ENCODE data around the gene CHMP4B.

Gene CHMP4B

DNA sequence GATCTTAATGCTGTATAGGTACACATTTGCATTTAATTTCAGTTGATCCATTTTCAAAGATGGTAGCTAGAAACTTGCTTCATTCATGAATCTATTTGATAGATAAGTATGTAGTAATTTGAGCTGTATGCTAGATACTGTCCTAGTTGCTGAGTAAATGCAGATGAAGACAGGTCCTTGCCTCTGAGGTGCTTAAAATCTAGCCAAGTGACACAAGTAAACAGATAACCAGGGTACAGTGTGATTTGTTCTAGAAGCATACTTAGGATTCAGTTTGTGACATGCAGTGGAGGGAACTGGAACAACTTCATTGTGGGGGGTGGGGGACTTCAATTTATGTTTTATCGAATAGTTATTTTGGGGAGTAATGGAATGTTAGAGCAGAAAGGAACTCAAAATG lies 9.2 kb downstream of the CHMP4B start:
- no peak for DNase-seq (ENCODE audit: low spot score)
- TF ChIP-seq, protein P1, sequence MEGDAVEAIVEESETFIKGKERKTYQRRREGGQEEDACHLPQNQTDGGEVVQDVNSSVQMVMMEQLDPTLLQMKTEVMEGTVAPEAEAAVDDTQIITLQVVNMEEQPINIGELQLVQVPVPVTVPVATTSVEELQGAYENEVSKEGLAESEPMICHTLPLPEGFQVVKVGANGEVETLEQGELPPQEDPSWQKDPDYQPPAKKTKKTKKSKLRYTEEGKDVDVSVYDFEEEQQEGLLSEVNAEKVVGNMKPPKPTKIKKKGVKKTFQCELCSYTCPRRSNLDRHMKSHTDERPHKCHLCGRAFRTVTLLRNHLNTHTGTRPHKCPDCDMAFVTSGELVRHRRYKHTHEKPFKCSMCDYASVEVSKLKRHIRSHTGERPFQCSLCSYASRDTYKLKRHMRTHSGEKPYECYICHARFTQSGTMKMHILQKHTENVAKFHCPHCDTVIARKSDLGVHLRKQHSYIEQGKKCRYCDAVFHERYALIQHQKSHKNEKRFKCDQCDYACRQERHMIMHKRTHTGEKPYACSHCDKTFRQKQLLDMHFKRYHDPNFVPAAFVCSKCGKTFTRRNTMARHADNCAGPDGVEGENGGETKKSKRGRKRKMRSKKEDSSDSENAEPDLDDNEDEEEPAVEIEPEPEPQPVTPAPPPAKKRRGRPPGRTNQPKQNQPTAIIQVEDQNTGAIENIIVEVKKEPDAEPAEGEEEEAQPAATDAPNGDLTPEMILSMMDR (IDR thresholded peaks at IDR 0.05; ENCODE audit: extremely low read depth, missing control alignments) = no peak

DNA sequence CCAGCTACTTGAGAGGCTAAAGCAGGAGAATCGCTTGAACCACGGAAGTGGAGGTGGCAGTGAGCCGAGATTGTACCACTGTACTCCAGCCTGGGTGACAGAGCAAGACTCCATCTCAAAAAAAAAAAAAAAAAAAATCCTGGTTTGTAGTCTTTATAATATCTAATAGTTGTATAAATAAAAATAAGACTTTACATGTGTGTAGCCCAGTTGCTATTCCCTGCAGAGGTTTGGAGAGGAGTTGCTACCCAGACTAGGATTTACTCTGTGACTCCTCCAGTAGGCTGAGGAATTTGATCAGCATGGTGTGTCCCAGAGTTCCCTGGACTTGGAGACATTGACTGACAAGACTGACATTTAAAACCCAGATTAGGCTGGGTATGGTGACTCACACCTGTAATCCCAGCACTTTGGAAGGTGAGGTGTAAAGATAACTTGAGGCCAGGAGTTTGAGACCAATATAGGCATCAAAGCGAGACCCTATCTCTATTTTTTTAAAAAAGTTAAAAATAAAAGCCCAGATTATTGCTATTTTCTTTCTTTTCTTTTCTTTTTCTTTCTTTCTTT lies 10.2 kb downstream of the CHMP4B start:
- no peak for DNase-seq (ENCODE audit: low spot score)
- TF ChIP-seq, protein P1 (IDR thresholded peaks at IDR 0.05; ENCODE audit: extremely low read depth, missing control alignments) = no peak

DNA sequence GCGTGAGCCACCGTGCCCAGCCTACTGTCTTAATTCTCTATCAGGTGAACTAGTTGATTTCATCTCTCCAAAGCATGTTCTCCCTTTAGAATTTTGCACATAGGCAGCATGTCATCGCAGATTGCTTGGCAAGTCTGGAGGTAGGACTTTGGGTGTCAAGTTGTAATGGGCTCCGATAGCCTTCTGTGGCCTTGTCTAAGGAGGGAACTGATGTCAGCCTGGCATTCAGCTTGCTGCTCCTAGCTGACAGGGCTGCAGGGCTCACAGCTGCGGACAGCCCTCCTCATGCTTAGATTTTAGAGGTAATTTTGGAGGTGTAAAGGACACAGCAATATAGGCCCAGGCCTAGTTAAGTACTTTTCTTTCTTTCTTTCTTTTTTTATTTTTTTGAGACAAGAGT lies 11.3 kb downstream of the CHMP4B start:
- DNase-seq (ENCODE audit: low spot score) = no peak
- TF ChIP-seq, protein P1 (IDR thresholded peaks at IDR 0.05; ENCODE audit: extremely low read depth, missing control alignments) = no peak

DNA sequence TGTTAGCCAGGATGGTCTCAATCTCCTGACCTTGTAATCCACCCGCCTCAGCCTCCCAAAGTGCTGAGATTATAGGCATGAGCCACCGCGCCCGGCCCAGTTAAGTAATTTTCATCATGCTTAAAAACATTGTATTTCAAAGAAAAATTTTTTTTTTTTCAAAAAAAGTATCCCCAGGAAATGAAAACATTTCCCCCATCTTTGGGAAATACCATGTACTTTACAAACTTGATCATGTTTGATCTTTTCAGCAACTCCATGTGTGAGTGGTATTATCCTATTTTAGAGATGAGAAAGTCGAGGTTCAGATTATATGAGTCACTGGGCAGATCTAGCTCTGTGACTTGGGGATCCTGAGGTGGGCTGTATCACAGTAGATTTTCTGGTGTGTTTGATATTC lies 11.8 kb downstream of the CHMP4B start:
- DNase-seq (ENCODE audit: low spot score) = no peak
- TF ChIP-seq, protein P1 (IDR thresholded peaks at IDR 0.05; ENCODE audit: extremely low read depth, missing control alignments) = no peak

DNA sequence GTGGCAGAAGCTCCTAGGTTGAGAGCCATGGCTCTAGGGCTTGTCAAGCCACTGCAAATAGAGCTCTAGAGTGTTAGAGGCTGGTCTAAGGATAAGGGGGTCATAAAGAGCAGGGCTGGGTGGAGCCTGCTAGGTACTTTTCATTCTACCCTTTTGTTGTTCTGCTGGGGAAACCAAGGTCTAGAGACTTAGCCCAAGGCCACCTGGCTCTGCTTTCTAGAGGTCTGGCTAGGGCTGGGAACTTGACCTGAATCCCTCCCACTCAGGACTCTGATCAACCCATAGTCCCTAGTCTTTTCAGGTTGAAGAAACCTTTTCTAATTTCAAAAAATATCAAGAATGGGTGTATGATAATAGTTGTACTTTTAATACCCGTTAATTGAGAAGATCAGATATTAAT lies 13.7 kb downstream of the CHMP4B start:
- DNase-seq (ENCODE audit: low spot score) = no peak

DNA sequence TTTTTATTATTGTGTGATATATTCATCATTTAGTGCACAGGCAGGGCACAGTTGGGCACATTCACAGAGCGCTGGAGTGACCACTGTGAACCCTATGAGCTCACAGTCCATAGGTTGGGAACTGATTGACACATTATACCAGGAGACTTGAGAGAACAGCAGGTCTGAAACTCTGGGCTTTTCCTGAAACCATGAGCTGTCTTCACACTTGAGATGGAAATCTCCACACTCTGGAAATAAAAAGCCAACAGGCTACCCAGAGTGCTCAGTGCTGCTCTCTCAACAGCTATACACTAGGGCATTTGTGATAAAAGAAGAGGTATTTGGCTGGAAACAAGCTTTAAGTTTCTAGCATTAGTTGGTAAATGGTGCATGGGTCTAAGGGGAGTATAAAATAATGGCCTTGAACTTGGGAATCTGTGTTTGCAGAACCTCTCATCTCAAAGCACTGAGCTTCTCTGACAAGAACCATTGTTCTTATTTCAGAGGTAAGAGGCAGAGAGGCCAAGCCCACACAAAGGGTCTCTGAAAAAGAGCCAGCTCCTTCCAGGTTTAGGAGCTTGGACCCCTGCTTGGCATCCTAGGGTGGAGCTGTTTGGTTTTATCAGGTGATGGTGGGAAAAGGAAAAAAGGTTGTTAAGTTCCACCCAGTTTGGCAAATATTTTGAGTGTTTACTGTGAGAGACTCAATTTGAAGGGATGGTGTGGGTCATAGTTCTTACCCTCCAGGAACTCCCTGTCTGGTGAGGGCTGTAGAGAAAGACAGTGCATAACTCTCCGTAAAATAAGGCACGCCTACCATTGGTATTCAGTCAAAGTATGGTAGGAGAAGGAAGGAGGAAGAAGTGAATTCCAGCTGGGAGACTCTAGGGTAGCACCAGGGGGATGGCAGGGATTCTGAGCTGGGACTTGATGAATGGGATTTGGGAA lies 14.5 kb downstream of the CHMP4B start:
- TF ChIP-seq, protein P1 (IDR thresholded peaks at IDR 0.05; ENCODE audit: extremely low read depth, missing control alignments) = no peak

More for the DNA sequence above, 13.7 kb downstream of the CHMP4B start:
- TF ChIP-seq, protein P1 (IDR thresholded peaks at IDR 0.05; ENCODE audit: extremely low read depth, missing control alignments) = no peak

DNA sequence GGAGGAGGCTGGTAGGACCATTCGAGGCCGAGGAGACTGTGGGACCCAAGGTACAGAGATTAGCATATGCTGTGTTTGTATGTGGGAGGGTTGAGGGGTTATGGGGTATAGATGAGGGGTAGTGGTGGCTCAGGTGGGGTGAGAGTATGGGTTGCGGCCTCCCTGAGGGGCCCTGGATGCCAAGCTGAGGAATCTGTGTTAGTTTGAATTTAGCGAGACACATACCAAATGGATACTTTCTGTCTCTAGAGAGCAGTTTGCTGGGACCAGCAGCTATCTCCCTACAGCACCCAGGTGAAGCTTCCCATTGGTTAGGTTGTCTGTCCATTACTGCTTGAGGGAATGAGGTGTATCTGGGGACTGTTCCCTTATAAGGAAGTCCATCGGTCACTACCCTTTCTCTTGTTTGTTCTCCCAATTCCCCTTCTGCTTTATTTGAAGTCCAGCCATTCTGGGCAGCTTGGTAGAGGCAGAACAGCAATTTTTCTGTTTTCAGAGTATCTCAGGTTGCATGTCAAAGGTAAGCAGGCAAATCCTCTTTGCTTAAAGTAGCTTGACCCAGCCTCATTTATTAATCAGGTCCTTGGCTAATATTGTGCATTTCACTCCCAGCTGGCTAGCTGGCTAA lies 15.2 kb downstream of the CHMP4B start:
- TF ChIP-seq, protein P1 (IDR thresholded peaks at IDR 0.05; ENCODE audit: extremely low read depth, missing control alignments) = no peak
- DNase-seq (ENCODE audit: low spot score) = no peak

More for the DNA sequence above, 14.5 kb downstream of the CHMP4B start:
- DNase-seq (ENCODE audit: low spot score) = no peak

Data from GM20000 (cell line).